Measurements from ENCODE around the gene TIGD3.
A peak's percentile ranks its signal among the peaks of the same experiment; 100 is the strongest.

Gene TIGD3

DNA sequence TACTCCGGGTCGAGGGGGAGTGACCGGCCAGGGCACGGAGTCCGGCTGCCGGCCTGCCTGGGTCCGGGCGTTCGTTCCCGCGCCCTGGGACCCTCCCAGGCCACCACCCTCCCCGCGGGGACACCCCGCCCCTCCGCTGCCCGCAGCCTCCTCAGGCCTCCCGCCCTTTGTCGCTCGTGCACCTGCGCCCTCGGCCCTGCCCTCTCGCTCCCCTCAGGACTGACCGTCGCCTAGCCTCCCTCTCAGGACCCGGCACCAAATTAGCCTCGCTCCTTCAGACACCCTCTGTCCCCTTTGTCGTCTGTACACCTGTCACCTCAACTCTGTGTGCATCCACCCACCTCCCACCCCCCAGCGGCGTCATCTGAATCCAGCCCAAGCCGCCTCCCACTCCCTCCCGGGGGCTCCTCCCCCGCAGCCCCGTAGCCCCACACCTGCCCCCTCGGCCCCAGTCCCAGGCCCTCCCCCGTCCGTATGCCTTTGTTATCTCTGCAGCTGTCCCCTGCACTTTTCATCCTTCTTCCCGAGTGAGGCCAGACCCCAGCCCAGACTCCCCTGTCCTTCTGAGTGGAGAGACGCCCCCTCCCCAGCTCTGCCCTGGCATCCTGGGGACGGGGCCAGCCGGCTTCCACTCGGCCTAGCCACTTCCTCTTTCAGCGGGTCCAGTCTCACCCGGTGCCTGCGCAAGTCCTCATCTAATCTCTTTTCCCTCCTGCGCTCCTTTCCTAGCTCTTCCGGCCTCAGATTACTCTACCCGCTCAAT, 643 bp downstream of the TIGD3 start:
- H3K14ac ChIP-seq (ENCODE audit: low read length): no peak overlapping the region
- H3K27ac ChIP-seq (ENCODE audit: low read depth, low read length): no peak overlapping the region
- no peaks in the 10 kb centered on the region for H3K79me1 ChIP-seq (ENCODE audit: low read length)
- peak in 1 of 2 donors; percentile 52 for DNase-seq
- H4K12ac ChIP-seq (ENCODE audit: low read depth, low read length): no peak overlapping the region
- H3K4me3 ChIP-seq (ENCODE audit: low read depth, low read length): peak overlapping the region; percentile 77
- peaks cover 21 to 23% of the 10 kb centered on the region in 2 experiments for H3K36me3 ChIP-seq (ENCODE audit: control insufficient read depth in 1 of 2, insufficient read depth in 2 of 2, low read length in 2 of 2)
- no peak overlapping the region for H3K4ac ChIP-seq (ENCODE audit: low read depth, low read length)
- H3K9me3 ChIP-seq (ENCODE audit: insufficient read depth, low read depth, low read length): peaks cover 5% of the 10 kb centered on the region
- peaks cover 6% of the 10 kb centered on the region for H3K27me3 ChIP-seq (ENCODE audit: insufficient read depth, low read length)
- H2BK12ac ChIP-seq (ENCODE audit: low read length): no peak overlapping the region
- H2AFZ ChIP-seq (ENCODE audit: insufficient read depth, low read length, poor library complexity): peak overlapping the region; percentile 71
- no CpG with 5 or more reads among the region's 47 CpGs for WGBS (ENCODE audit: extremely low coverage, insufficient coverage, insufficient read length)
- no peak overlapping the region for H2AK5ac ChIP-seq (ENCODE audit: low read length)
- no peaks in the 10 kb centered on the region for H3K79me2 ChIP-seq (ENCODE audit: control insufficient read depth, insufficient read depth, low read length, poor library complexity)
- no peak overlapping the region for H4K8ac ChIP-seq (ENCODE audit: low read depth, low read length)
- H3K18ac ChIP-seq (ENCODE audit: low read length): no peak overlapping the region
- no peak overlapping the region for H3K9ac ChIP-seq (ENCODE audit: low read length)
- no peak overlapping the region for H3K23ac ChIP-seq (ENCODE audit: low read length)
- peaks cover 0 to 7% of the 10 kb centered on the region in 2 experiments for H3K4me1 ChIP-seq (ENCODE audit: control insufficient read depth in 1 of 2, insufficient read depth in 2 of 2, low read length in 2 of 2)
- H3K4me2 ChIP-seq (ENCODE audit: low read length): peak overlapping the region; percentile 96
- H2BK5ac ChIP-seq (ENCODE audit: low read depth, low read length, poor library complexity): no peak overlapping the region
- H2BK120ac ChIP-seq (ENCODE audit: insufficient read depth, low read length, poor library complexity): no peak overlapping the region
- no peak overlapping the region for H4K91ac ChIP-seq (ENCODE audit: low read depth, low read length)

DNA sequence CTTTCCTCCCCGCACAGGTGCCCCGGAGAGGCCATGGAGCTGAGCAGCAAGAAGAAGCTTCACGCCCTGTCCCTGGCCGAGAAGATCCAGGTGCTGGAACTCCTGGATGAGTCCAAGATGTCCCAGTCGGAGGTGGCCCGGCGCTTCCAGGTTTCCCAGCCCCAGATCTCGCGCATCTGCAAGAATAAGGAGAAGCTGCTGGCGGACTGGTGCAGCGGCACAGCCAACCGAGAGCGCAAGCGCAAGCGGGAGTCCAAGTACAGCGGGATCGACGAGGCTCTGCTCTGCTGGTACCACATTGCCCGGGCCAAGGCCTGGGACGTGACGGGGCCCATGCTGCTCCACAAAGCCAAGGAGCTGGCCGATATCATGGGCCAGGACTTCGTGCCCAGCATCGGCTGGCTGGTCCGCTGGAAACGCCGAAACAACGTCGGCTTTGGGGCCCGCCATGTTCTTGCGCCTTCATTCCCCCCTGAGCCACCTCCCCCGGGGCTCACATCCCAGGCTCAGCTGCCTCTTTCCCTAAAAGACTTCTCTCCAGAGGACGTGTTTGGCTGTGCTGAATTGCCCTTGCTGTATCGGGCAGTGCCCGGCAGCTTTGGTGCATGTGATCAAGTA, 1.3 kb downstream of the TIGD3 start:
- H3K23ac ChIP-seq (ENCODE audit: low read length): no peak overlapping the region
- no peak overlapping the region for H3K4ac ChIP-seq (ENCODE audit: low read depth, low read length)
- H2BK5ac ChIP-seq (ENCODE audit: low read depth, low read length, poor library complexity): no peak overlapping the region
- no peak overlapping the region for H2AK5ac ChIP-seq (ENCODE audit: low read length)
- no peaks in the 10 kb centered on the region for H3K79me1 ChIP-seq (ENCODE audit: low read length)
- no peak overlapping the region for H2BK12ac ChIP-seq (ENCODE audit: low read length)
- no peak overlapping the region for H3K14ac ChIP-seq (ENCODE audit: low read length)
- no peak overlapping the region for H3K4me3 ChIP-seq (ENCODE audit: low read depth, low read length)
- DNase-seq: no peak
- no peak overlapping the region for H4K12ac ChIP-seq (ENCODE audit: low read depth, low read length)
- H3K27me3 ChIP-seq (ENCODE audit: insufficient read depth, low read length): peaks cover 6% of the 10 kb centered on the region
- no peak overlapping the region for H3K27ac ChIP-seq (ENCODE audit: low read depth, low read length)
- H3K36me3 ChIP-seq (ENCODE audit: control insufficient read depth in 1 of 2, insufficient read depth in 2 of 2, low read length in 2 of 2): peaks cover 16 to 17% of the 10 kb centered on the region in 2 experiments
- H3K4me2 ChIP-seq (ENCODE audit: low read length): peak overlapping the region; percentile 96
- no peak overlapping the region for H4K8ac ChIP-seq (ENCODE audit: low read depth, low read length)
- H3K18ac ChIP-seq (ENCODE audit: low read length): no peak overlapping the region
- H2AFZ ChIP-seq (ENCODE audit: insufficient read depth, low read length, poor library complexity): no peak overlapping the region
- no CpG with 5 or more reads among the region's 35 CpGs for WGBS (ENCODE audit: extremely low coverage, insufficient coverage, insufficient read length)
- no peaks in the 10 kb centered on the region for H3K79me2 ChIP-seq (ENCODE audit: control insufficient read depth, insufficient read depth, low read length, poor library complexity)
- H3K9ac ChIP-seq (ENCODE audit: low read length): no peak overlapping the region
- peaks cover 5% of the 10 kb centered on the region for H3K9me3 ChIP-seq (ENCODE audit: insufficient read depth, low read depth, low read length)
- no peak overlapping the region for H4K91ac ChIP-seq (ENCODE audit: low read depth, low read length)
- no peak overlapping the region for H2BK120ac ChIP-seq (ENCODE audit: insufficient read depth, low read length, poor library complexity)
- H3K4me1 ChIP-seq (ENCODE audit: control insufficient read depth in 1 of 2, insufficient read depth in 2 of 2, low read length in 2 of 2): peaks cover 0 to 7% of the 10 kb centered on the region in 2 experiments

DNA sequence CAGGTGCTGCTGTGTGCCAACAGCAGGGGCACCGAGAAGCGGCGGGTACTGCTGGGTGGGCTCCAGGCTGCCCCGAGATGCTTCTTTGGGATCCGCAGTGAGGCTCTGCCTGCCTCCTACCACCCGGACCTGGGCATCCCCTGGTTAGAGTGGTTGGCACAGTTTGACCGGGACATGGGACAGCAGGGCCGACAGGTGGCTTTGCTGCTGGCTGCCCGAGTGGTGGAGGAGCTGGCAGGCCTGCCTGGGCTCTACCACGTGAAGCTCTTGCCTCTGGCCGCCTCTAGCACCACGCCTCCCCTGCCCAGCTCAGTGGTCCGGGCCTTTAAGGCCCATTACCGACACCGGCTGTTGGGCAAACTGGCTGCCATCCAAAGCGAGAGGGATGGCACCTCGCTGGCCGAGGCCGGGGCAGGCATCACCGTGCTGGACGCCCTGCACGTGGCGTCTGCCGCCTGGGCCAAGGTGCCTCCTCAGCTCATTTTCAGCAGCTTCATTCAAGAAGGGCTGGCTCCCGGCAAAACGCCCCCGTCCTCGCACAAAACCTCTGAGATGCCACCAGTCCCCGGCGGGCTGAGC, 1.9 kb downstream of the TIGD3 start:
- Histone ChIP-seq H4K91ac (ENCODE audit: low read depth, low read length) (no peak overlapping the region), H3K4ac (ENCODE audit: low read depth, low read length) (no peak overlapping the region), H3K4me1 (ENCODE audit: control insufficient read depth in 1 of 2, insufficient read depth in 2 of 2, low read length in 2 of 2) (peaks cover 0 to 7% of the 10 kb centered on the region in 2 experiments), H3K79me2 (ENCODE audit: control insufficient read depth, insufficient read depth, low read length, poor library complexity) (no peaks in the 10 kb centered on the region), H2AK5ac (ENCODE audit: low read length) (no peak overlapping the region), H4K12ac (ENCODE audit: low read depth, low read length) (no peak overlapping the region), H3K79me1 (ENCODE audit: low read length) (no peaks in the 10 kb centered on the region), H3K18ac (ENCODE audit: low read length) (no peak overlapping the region), H3K4me2 (ENCODE audit: low read length) (no peak overlapping the region), H3K27ac (ENCODE audit: low read depth, low read length) (no peak overlapping the region), H2BK120ac (ENCODE audit: insufficient read depth, low read length, poor library complexity) (no peak overlapping the region), H2BK5ac (ENCODE audit: low read depth, low read length, poor library complexity) (no peak overlapping the region), H4K8ac (ENCODE audit: low read depth, low read length) (no peak overlapping the region), H2BK12ac (ENCODE audit: low read length) (no peak overlapping the region), H3K9ac (ENCODE audit: low read length) (no peak overlapping the region), H3K9me3 (ENCODE audit: insufficient read depth, low read depth, low read length) (peaks cover 5% of the 10 kb centered on the region), H3K36me3 (ENCODE audit: control insufficient read depth in 1 of 2, insufficient read depth in 2 of 2, low read length in 2 of 2) (peaks cover 14% of the 10 kb centered on the region in 2 experiments), H3K27me3 (ENCODE audit: insufficient read depth, low read length) (peaks cover 6% of the 10 kb centered on the region), H3K23ac (ENCODE audit: low read length) (no peak overlapping the region), H3K4me3 (ENCODE audit: low read depth, low read length) (no peak overlapping the region), H2AFZ (ENCODE audit: insufficient read depth, low read length, poor library complexity) (no peak overlapping the region), H3K14ac (ENCODE audit: low read length) (no peak overlapping the region)
- WGBS (ENCODE audit: extremely low coverage, insufficient coverage, insufficient read length): no CpG with 5 or more reads among the region's 30 CpGs
- no peak for DNase-seq

DNA sequence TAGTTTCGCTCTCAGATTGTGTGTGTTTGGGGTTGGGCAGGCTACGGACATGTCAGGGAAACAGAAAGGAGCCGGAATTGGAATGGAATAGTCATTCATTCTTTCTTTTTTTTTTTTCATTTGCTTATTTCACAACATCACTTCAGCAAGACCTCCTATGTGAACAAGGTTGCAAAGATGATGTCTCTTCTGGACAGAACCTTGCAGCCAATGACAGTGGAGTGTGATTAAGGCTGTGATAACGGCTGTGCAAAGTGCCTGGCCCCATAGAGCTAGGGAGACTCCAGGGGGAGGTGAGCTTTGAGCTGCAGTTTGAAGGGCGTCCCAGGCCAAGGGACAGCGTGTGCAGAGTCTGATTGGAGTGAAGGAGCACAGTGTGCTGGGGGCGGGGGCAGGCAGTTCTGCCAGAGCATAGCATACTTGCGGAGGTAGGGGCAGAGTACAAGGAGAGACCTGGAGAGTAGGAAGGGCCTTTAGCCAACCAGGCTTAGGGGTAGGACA, 3.4 kb downstream of the TIGD3 start:
- H4K12ac ChIP-seq (ENCODE audit: low read depth, low read length): no peak overlapping the region
- no peaks in the 10 kb centered on the region for H3K79me2 ChIP-seq (ENCODE audit: control insufficient read depth, insufficient read depth, low read length, poor library complexity)
- no peak overlapping the region for H2AFZ ChIP-seq (ENCODE audit: insufficient read depth, low read length, poor library complexity)
- no peak overlapping the region for H4K8ac ChIP-seq (ENCODE audit: low read depth, low read length)
- WGBS (ENCODE audit: extremely low coverage, insufficient coverage, insufficient read length): no CpG with 5 or more reads among the region's 8 CpGs
- no peak overlapping the region for H3K23ac ChIP-seq (ENCODE audit: low read length)
- no peak for DNase-seq
- H3K27ac ChIP-seq (ENCODE audit: low read depth, low read length): no peak overlapping the region
- H2BK12ac ChIP-seq (ENCODE audit: low read length): no peak overlapping the region
- no peak overlapping the region for H2BK5ac ChIP-seq (ENCODE audit: low read depth, low read length, poor library complexity)
- no peak overlapping the region for H3K14ac ChIP-seq (ENCODE audit: low read length)
- H3K4me3 ChIP-seq (ENCODE audit: low read depth, low read length): no peak overlapping the region
- no peak overlapping the region for H3K4me2 ChIP-seq (ENCODE audit: low read length)
- H4K91ac ChIP-seq (ENCODE audit: low read depth, low read length): no peak overlapping the region
- H3K9me3 ChIP-seq (ENCODE audit: insufficient read depth, low read depth, low read length): peaks cover 5% of the 10 kb centered on the region
- no peaks in the 10 kb centered on the region for H3K79me1 ChIP-seq (ENCODE audit: low read length)
- H3K4me1 ChIP-seq (ENCODE audit: control insufficient read depth in 1 of 2, insufficient read depth in 2 of 2, low read length in 2 of 2): peaks cover 0 to 7% of the 10 kb centered on the region in 2 experiments
- no peak overlapping the region for H3K18ac ChIP-seq (ENCODE audit: low read length)
- peaks cover 2% of the 10 kb centered on the region in 2 experiments for H3K36me3 ChIP-seq (ENCODE audit: control insufficient read depth in 1 of 2, insufficient read depth in 2 of 2, low read length in 2 of 2)
- no peak overlapping the region for H3K9ac ChIP-seq (ENCODE audit: low read length)
- H2AK5ac ChIP-seq (ENCODE audit: low read length): no peak overlapping the region
- H3K27me3 ChIP-seq (ENCODE audit: insufficient read depth, low read length): peaks cover 6% of the 10 kb centered on the region
- no peak overlapping the region for H3K4ac ChIP-seq (ENCODE audit: low read depth, low read length)
- H2BK120ac ChIP-seq (ENCODE audit: insufficient read depth, low read length, poor library complexity): no peak overlapping the region

Data from trophoblast cell (in vitro differentiated cells and primary cell).